Posterior vena cava (tissue), 2 donors: ENCODE measurements around the gene TNNT1. TPM values are rescaled to one million over a fixed set of nuclear protein-coding genes. Genes with fewer than 3 reads are reported as not detected.
"Not testable (repeated sequence)": the region's sequence is repeated elsewhere in the genome, so short reads cannot be mapped to it uniquely, and the experiment has no call there.

Source experiments
- DNase-seq: peaks from one replicate; pipeline ENCODE4 v3.0.0-alpha.2; 2020; ENCODE audit warnings: low spot score
- intact Hi-C, 2 donors: fragments of 100-400 bp; cut with DNase I; formaldehyde crosslinking; loops; one replicate each; pipeline versions ENCODE4 v1.14.1 to v1.14.2; 2022 to 2023
- total RNA-seq, 2 donors: library from RNA; stranded (reverse); fragmentation: NEBNext Ultra II Directional; extraction: Animal tissue kit (Norgen Biotek cat#: 25700); gene quantifications; one replicate each; pipeline ENCODE4 v1.2.1, GENCODE V29; 2021
- donor health status: DM: yes; HTN: yes; CAD: no.
- donor health status: DM: yes; HTN: yes; CAD: no.

The TNNT1 gene
- total RNA-seq, 2 donors from 2014 or later = not detected

GRCh38 chr19:55172741-55173140 is 23.7 kb upstream of the TNNT1 start:
- no peak for DNase-seq
- intact Hi-C loops = no loop called here

- DNase-seq = not testable (repeated sequence)
Measured at GRCh38 chr19:55172318-55172717, 23.3 kb upstream of the TNNT1 start.

GRCh38 chr19:55171440-55171839 is 22.4 kb upstream of the TNNT1 start:
- no peak for DNase-seq
- intact Hi-C loops = no loop called here

More at GRCh38 chr19:55172318-55172717, 23.3 kb upstream of the TNNT1 start:
- intact Hi-C loops = not testable (repeated sequence)

- intact Hi-C loops = no loop called here
- no peak for DNase-seq
Measured at GRCh38 chr19:55169136-55169535, 20.1 kb upstream of the TNNT1 start.

- peak; percentile 96 for DNase-seq
- intact Hi-C loops = no loop called here
Measured at GRCh38 chr19:55166530-55167268, 17.7 kb upstream of the TNNT1 start, which contains the start of gene DNAAF3. TSS of gene DNAAF3 (minus strand) at chr19:55166613. CDS start at chr19:55166413, 200 bp downstream.

- no peak for DNase-seq
- intact Hi-C loops = no loop called here
Measured at GRCh38 chr19:55165952-55166529, 17.0 kb upstream of the TNNT1 start.

GRCh38 chr19:55161571-55162322 is 12.7 kb upstream of the TNNT1 start:
- DNase-seq = no peak
- intact Hi-C loops = no loop called here

GRCh38 chr19:55160986-55161365 is 12.0 kb upstream of the TNNT1 start:
- no peak for DNase-seq
- intact Hi-C loops = no loop called here

GRCh38 chr19:55160128-55160985 is 11.4 kb upstream of the TNNT1 start:
- intact Hi-C loops = no loop called here

GRCh38 chr19:55158848-55159749 is 10.1 kb upstream of the TNNT1 start:
- DNase-seq = no peak
- intact Hi-C loops = no loop called here

More at GRCh38 chr19:55160128-55160985, 11.4 kb upstream of the TNNT1 start:
- DNase-seq = peak; percentile 94

GRCh38 chr19:55158423-55158822 is 9.4 kb upstream of the TNNT1 start:
- DNase-seq = no peak
- intact Hi-C loops = no loop called here

GRCh38 chr19:55157064-55157908 is 8.3 kb upstream of the TNNT1 start, which contains the start of gene TNNI3:
TSS of gene TNNI3 (minus strand) at chr19:55157732. CDS start at chr19:55157589, 143 bp downstream.
- no peak for DNase-seq
- intact Hi-C loops = loop anchor here in 1 of 2 donors (2.0 kb wide), 1 partner anchor 38 kb away; no protein-coding TSS in a partner anchor

- intact Hi-C loops = loop anchor here in 1 of 2 donors (2.0 kb wide), 1 partner anchor 38 kb away; no protein-coding TSS in a partner anchor
Measured at GRCh38 chr19:55156202-55157063, 7.4 kb upstream of the TNNT1 start.

GRCh38 chr19:55155784-55156183 is 6.8 kb upstream of the TNNT1 start:
- not testable (repeated sequence) for DNase-seq
- intact Hi-C loops = loop anchor here in 1 of 2 donors (2.0 kb wide), 1 partner anchor 37 kb away; no protein-coding TSS in a partner anchor

More at GRCh38 chr19:55156202-55157063, 7.4 kb upstream of the TNNT1 start:
- DNase-seq = no peak

- DNase-seq = no peak
- intact Hi-C loops = no loop called here
Measured at GRCh38 chr19:55153652-55154264, 4.8 kb upstream of the TNNT1 start.

- intact Hi-C loops = no loop called here
- DNase-seq = no peak
Measured at GRCh38 chr19:55152017-55152416, 3.0 kb upstream of the TNNT1 start.
